Stimulated activated CD4-positive, alpha-beta T cell treated with anti-CD3 and anti-CD28 coated beads, Interleukin-12 subunit alpha, Interleukin-12 subunit beta, amount 100 ng/mL, for 4 hours (primary cell): ENCODE measurements around the gene PARD3B.

Experiments used
- DNase-seq: peaks from one replicate; pipeline ENCODE4 v3.0.0-alpha.2; 2020

PARD3B gene

GRCh38 chr2:204664708-204665121 lies 119.4 kb downstream of the PARD3B start:
- no peak for DNase-seq

DNA sequence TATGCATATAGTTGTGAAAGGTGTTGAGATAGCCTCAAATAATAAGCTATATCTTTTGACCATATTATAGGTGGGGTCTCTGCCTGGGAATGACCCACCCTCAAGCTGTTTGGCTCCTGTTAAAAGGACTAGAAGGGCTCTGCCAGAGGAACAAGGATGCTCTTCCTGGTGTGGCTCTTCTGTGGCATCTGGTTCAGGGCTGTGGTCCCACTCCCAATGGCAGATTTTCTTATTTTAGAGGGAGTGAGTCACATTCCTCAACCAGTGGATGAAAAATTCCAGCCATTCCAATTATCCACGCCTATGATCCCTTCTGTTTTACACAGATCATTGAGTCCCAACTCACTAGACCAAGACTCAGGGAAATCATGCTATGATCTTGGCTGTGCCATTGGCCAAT lies 119.9 kb downstream of the PARD3B start:
- DNase-seq, result no peak

- no peak for DNase-seq
These were observed 120.5 kb downstream of the PARD3B start for GRCh38 chr2:204665771-204666170.

- no peak for DNase-seq
These were observed 122.7 kb downstream of the PARD3B start for GRCh38 chr2:204667990-204668389.

- DNase-seq, result no peak
These were observed 124.1 kb downstream of the PARD3B start for GRCh38 chr2:204669382-204669781.

- DNase-seq, result no peak
These were observed 124.8 kb downstream of the PARD3B start for GRCh38 chr2:204670124-204670523.

DNA sequence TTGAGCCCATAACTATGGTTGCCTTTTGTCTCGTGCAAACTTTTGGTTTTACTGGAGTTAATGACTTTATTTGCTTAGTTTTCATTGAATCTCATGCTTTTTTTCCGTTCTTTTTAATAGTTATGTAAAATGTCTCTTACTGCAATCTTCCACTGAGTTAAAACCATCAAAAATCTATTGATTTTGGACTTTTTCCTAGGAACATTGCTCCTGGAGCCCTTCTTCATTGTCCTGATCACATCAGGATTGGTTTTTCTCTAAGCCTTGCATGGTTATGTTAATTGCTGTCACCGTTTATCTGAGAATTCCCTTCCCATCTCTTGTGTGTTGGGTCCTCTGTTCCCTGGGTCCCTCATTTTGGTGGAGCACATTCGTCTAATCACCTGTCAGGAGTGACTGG lies 125.5 kb downstream of the PARD3B start:
- no peak for DNase-seq

GRCh38 chr2:204672772-204673171 lies 127.5 kb downstream of the PARD3B start:
- DNase-seq, result no peak

GRCh38 chr2:204673877-204674276 lies 128.6 kb downstream of the PARD3B start:
- no peak for DNase-seq

DNA sequence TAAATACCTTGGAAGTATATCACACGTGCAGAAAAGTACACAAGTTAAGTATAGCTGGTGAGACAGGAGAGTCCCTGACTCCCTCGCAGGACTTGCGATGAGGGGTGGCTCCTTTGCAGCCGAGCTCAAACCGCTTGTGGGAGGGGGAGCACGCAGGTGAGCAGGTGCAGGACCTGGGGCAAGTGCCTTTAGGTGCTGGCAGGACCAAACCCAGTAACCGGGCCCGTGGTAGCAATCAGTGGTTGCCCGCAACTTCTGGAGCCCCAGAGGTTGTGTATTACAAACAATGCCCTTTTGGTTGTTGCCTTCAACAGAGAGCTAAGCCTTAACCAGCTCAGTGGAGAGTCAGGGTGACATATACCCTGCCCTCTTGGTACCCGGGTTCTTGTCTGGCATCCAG lies 132.8 kb downstream of the PARD3B start:
- DNase-seq, result no peak

GRCh38 chr2:204680576-204680975 lies 135.3 kb downstream of the PARD3B start:
- DNase-seq, result no peak

GRCh38 chr2:204681412-204681811 lies 136.1 kb downstream of the PARD3B start:
- DNase-seq, result no peak

DNA sequence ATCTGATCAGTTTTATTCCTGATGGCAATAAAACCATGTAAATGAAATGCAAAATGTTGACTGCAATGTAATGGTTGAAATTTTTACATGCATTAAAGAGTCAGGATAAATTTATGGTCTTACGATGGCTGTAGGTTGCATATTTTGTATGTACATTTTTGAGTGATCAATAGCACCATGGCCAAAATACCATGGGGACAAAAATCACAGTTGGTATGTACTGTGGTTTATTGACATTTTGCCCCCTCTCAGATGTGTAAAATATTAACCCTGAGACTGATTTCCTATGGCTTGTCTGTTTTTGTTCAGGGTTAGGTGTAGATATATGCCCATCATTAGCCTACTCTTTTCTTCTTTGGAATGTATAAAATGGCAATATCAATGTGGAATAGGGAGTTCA lies 138.1 kb downstream of the PARD3B start:
- DNase-seq, result no peak

DNA sequence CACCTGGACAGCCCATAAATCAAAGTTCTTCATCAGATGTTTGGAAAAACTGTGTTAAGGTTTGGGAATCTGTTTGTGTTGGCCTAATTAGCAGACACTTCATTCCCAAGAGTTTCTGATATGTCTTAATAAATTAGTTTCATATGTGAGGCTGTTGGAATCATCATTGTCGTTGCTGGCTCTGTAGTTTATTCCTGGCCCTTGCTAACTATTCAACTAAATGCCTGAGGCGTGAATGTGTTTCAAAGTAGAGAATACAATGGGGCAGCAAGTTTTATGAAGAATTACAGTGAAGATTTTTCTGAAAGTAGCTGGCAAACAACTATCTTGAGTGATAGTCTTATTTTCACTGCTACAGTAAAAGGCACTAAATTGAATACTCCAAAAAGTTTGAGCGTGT lies 141.1 kb downstream of the PARD3B start:
- no peak for DNase-seq

- DNase-seq, result no peak
These were observed 142.5 kb downstream of the PARD3B start for GRCh38 chr2:204687776-204688175.

- DNase-seq, result no peak
These were observed 146.7 kb downstream of the PARD3B start for GRCh38 chr2:204691911-204692510.

DNA sequence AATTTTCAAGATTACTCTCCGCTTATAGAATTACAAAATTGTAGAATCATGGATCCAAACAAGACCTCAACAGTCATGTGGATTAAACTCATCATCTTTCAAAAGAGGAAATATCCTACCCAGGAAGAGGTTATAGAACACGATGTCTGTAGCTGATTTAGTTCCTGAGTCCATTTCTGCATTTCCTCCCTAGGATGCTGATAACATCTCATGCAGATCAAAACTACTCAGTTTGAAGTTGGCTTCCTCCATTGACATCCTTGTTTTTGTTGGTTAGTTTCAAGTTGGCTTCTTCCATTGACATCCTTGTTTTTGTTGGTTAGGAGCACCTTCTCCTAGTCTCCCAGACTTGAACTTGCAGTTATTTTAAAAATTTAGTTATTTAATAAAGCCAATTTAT lies 147.5 kb downstream of the PARD3B start:
- DNase-seq, result no peak

DNA sequence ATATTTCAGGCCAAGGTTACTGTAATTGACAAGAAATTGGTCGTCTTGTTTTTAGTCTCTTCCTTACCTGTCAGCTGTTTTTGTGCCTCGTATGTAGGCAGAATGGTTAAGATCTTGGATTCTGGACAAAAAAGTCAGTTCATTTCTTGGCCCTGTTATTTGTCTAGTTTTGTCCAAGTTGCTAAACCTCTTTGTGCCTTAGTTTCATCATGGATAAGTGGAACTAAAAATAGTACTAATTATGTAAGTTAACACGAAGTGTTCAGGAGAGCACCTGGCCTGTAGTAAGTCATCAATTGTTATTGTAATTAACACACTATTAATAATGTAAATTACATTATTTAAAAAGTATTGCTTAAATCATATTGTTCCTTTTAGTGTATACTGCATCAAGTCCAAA lies 148.0 kb downstream of the PARD3B start:
- no peak for DNase-seq

GRCh38 chr2:204695506-204695905 lies 150.2 kb downstream of the PARD3B start:
- no peak for DNase-seq

- no peak for DNase-seq
These were observed 150.8 kb downstream of the PARD3B start for GRCh38 chr2:204696124-204696523.

DNA sequence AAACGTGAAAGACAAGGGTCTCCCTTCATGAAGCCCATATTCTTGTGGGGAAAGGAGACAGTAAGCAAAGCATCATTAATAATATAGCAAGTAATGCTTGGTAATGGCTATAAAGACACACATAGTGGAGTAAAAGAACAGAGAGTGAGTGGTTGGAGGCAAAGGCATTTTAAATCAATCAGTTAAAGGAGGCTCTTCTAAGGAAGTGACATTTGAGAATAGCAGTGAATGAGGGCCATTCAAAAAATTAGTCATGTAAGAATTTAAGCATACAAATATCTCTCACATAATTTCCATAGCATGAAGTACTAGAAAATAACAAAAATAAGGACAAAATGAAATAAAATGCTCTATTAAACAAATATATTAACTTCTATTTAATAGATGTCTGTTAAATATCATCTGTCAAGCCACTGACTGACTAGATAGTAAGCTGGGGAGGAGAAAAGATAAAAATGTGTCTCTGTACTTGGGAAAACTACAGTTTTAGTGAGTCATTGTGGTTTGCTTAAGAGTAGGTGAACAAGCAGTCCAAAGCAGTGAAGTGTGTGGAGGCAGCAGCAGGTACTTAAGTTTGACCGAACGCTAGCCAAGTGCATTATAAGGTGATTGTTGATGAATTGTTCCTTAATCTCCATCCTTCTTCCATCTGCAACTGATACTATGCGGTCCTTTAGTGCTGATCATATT lies 160.1 kb downstream of the PARD3B start:
- DNase-seq, result no peak

DNA sequence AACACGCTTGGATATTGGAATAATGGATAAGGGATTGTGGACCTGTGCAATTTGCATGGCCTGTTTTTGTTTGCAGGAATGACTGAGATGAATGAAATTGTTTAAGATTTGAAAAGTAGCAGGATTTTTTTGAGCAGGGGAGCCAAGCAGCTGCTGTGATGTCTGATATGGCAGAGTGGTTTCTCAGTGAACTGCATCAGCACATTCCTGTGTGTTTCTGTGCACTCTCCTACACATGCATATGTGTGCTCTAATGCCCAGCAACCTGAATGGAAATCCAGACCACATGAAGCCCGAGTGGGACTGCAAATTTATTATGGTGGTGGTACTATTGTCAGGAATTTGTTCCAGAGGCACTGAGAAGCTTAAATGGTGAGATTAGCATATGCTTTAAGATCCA lies 161.7 kb downstream of the PARD3B start:
- no peak for DNase-seq

DNA sequence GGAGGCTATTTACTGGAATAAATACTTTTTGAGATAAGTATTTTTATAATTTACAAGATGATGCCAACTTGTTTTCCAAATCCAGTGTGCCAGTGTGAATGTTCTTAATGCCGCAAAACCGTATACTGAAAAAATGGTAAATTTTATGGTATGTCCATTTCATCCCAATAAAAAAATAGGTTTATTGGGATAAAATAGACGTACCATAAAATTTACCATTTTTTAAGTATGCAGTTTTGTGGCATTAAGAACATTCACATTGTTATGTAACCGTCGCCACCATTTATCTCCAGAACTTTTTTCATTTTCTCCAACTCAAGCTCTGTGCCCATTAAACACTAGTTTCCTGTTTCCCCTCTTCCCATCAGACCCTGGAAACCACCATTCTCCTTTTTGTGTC lies 167.9 kb downstream of the PARD3B start:
- no peak for DNase-seq

DNA sequence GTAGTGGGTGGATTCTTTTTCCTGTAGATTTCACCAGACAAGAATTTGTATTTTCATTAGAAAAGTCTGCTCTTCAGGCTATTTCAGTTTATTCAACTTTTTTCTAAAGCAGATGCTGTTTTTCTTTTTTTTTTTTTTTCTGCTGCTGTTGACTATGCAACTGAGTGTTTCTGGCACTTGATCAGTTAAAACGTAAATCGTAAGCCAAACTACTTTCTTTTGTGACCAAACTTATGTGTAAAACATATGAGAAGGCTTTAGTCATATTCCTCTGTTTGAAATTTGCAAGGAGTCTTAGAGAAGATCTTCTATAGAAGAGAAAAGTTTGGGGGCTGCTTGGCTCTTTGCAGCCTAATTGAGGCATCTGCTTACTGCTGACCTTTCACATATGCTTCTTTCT lies 170.1 kb downstream of the PARD3B start:
- DNase-seq, result no peak

DNA sequence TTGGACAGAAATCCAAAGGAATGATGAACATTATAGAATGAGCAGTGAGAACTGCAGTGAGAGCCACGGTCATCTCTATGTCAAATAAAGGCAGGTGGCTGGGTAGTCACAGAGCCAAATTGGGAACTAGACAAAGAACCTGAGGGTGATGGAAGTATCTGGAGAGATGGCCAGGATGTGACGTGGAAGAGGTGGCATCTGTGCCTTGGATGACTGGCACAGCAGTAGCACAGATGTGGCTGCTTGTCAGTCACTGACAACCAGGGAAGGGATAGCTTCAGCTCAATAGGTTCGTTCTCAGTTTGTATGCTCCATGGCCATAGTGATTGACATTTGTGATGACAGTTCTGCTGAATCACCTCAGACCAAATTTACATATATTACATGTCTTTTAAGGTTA lies 172.3 kb downstream of the PARD3B start:
- DNase-seq, result no peak
